Natural killer cell (primary cell): ENCODE data around the gene SLC1A2. TPM values are rescaled to one million over a fixed set of nuclear protein-coding genes. Genes with fewer than 3 reads are reported as not detected.

Experiments used
- ATAC-seq, 3 donors: fragments of 150-1000 bp in 2 of 3; fragments of 200-7000 bp in 1 of 3; cut with Tn5 transposase; 1 replicate in 1 of 3; 2 replicates in 2 of 3; pipeline ENCODE4 v1.10.0; 2021; ENCODE audit warnings: mild to moderate bottlenecking in 2 of 3, moderate library complexity in 2 of 3
- DNase-seq, 2 donors: peaks; one replicate each; pipeline versions ENCODE4 v3.0.0 to v3.0.0-alpha.2; 2013 to 2021; ENCODE audit warnings: mixed read lengths in 1 of 2
- H3K27ac ChIP-seq: one replicate; pipeline ENCODE4 v1.5.1; 2013; ENCODE audit warnings: mild to moderate bottlenecking, low read length
- H3K27me3 ChIP-seq: one replicate; pipeline ENCODE4 v1.6.1; 2013; ENCODE audit warnings: low read length; ENCODE audit not compliant: control insufficient read depth, insufficient read depth
- H3K36me3 ChIP-seq: one replicate; pipeline ENCODE4 v1.6.1; 2013; ENCODE audit warnings: low read length; ENCODE audit not compliant: control insufficient read depth, insufficient read depth
- H3K4me1 ChIP-seq: one replicate; pipeline ENCODE4 v1.6.1; 2013; ENCODE audit warnings: low read length; ENCODE audit not compliant: control insufficient read depth, insufficient read depth
- H3K4me3 ChIP-seq: one replicate; pipeline ENCODE4 v1.5.1; 2013; ENCODE audit warnings: low read length
- H3K9me3 ChIP-seq: one replicate; pipeline ENCODE4 v1.6.1; 2013; ENCODE audit warnings: low read length; ENCODE audit not compliant: control insufficient read depth, insufficient read depth
- H3K27ac Mint-ChIP-seq, 2 donors: one replicate each; pipeline ENCODE4 v1.8.0; 2022; ENCODE audit warnings: mild to moderate bottlenecking in 2 of 2, mixed read lengths in 2 of 2, moderate library complexity in 1 of 2
- H3K27me3 Mint-ChIP-seq, 2 donors: one replicate each; pipeline ENCODE4 v1.8.0; 2022; ENCODE audit warnings: low read depth in 2 of 2, mixed read lengths in 2 of 2
- H3K36me3 Mint-ChIP-seq: one replicate; pipeline ENCODE4 v1.8.0; 2022; ENCODE audit warnings: mixed read lengths
- H3K4me1 Mint-ChIP-seq, 2 donors: one replicate each; pipeline ENCODE4 v1.8.0; 2022; ENCODE audit warnings: mixed read lengths in 2 of 2
- H3K4me3 Mint-ChIP-seq: one replicate; pipeline ENCODE4 v1.8.0; 2022; ENCODE audit warnings: mild to moderate bottlenecking, moderate library complexity, mixed read lengths
- H3K9me3 Mint-ChIP-seq, 2 donors: one replicate each; pipeline ENCODE4 v1.8.0; 2022; ENCODE audit warnings: mixed read lengths in 2 of 2
- CTCF ChIP-seq: fragments of 200-600 bp; IDR thresholded peaks from one replicate; pipeline ENCODE4 v1.8.0; 2022; ENCODE audit warnings: antibody characterized with exemption
- WGBS: methylation state at CpG from one replicate; pipeline ENCODE4 v1.1.7; 2013; ENCODE audit warnings: missing lambda C conversion rate; ENCODE audit not compliant: insufficient coverage; 5-methylcytosine and 5-hydroxymethylcytosine counted together
- intact Hi-C: fragments of 100-400 bp; cut with micrococcal nuclease; formaldehyde crosslinking; loops from one replicate; pipeline ENCODE4 v1.14.2; 2022
- total RNA-seq, 4 donors: library from RNA; stranded (reverse); fragments of 120-200 nt in 1 of 4; gene quantifications; one replicate each; pipeline versions ENCODE4 v1.2.3 to v1.2.4, GENCODE V29; 2013 to 2022

Gene SLC1A2
- total RNA-seq, 3 donors from 2014 or later (not counting 1 experiment from before 2014, with no cell fraction given), result 0.02 TPM; not detected in 2

- no peak for TF ChIP-seq CTCF
- no peaks in the 10 kb centered on the region for H3K9me3 Mint-ChIP-seq
- intact Hi-C loops, result no loop called here
- H3K4me3 ChIP-seq, result no peak overlapping the region
- no peak overlapping the region for H3K27ac ChIP-seq
- WGBS, result no CpG with 5 or more reads among the region's 1 CpG
- H3K36me3 Mint-ChIP-seq, result peaks cover 14% of the 10 kb centered on the region
- no peaks in the 10 kb centered on the region for H3K27me3 Mint-ChIP-seq
- no peaks in the 10 kb centered on the region for H3K27me3 ChIP-seq
- H3K4me1 Mint-ChIP-seq, result peaks cover 0 to 10% of the 10 kb centered on the region in 2 donors
- peaks cover 90% of the 10 kb centered on the region for H3K36me3 ChIP-seq
- H3K4me3 Mint-ChIP-seq, result no peak overlapping the region
- no peak overlapping the region for H3K27ac Mint-ChIP-seq
- ATAC-seq (no peak), DNase-seq (no peak)
- peaks cover 3% of the 10 kb centered on the region for H3K4me1 ChIP-seq
- no peaks in the 10 kb centered on the region for H3K9me3 ChIP-seq
These were observed 195.4 kb downstream of the SLC1A2 start for GRCh38 chr11:35223991-35224390.

- H3K4me3 Mint-ChIP-seq, result no peak overlapping the region
- ATAC-seq, result no peak
- peaks cover 14% of the 10 kb centered on the region for H3K36me3 Mint-ChIP-seq
- peaks cover 92% of the 10 kb centered on the region for H3K36me3 ChIP-seq
- H3K4me1 Mint-ChIP-seq, result peaks cover 0 to 10% of the 10 kb centered on the region in 2 donors
- H3K27me3 Mint-ChIP-seq, result no peaks in the 10 kb centered on the region
- H3K27ac Mint-ChIP-seq, result no peak overlapping the region
- no peaks in the 10 kb centered on the region for H3K9me3 Mint-ChIP-seq
- no peak overlapping the region for H3K4me3 ChIP-seq
- no peaks in the 10 kb centered on the region for H3K9me3 ChIP-seq
- no peak overlapping the region for H3K27ac ChIP-seq
- H3K27me3 ChIP-seq, result no peaks in the 10 kb centered on the region
- TF ChIP-seq CTCF, result no peak
- intact Hi-C loops, result no loop called here
- 99% methylated on average over 9 of the region's 9 CpGs for WGBS
- no peak for DNase-seq
- peaks cover 3% of the 10 kb centered on the region for H3K4me1 ChIP-seq
These were observed 196.0 kb downstream of the SLC1A2 start for GRCh38 chr11:35223371-35223796.

GRCh38 chr11:35218956-35219355 is 200.4 kb downstream of the SLC1A2 start:
- Mint-ChIP-seq H3K27ac (peak overlapping the region in 1 of 2 donors; percentile 57), H3K4me3 (no peak overlapping the region), H3K36me3 (peaks cover 14% of the 10 kb centered on the region), H3K4me1 (peaks cover 24 to 33% of the 10 kb centered on the region in 2 donors), H3K27me3 (no peaks in the 10 kb centered on the region), H3K9me3 (no peaks in the 10 kb centered on the region)
- H3K4me1 ChIP-seq, result peaks cover 20% of the 10 kb centered on the region
- no peak for TF ChIP-seq CTCF
- DNase-seq (no peak), ATAC-seq (no peak)
- H3K27ac ChIP-seq, result no peak overlapping the region
- no peaks in the 10 kb centered on the region for H3K27me3 ChIP-seq
- H3K9me3 ChIP-seq, result no peaks in the 10 kb centered on the region
- WGBS, result 100% methylated on average over 1 of the region's 1 CpG
- peaks cover 87% of the 10 kb centered on the region for H3K36me3 ChIP-seq
- no peak overlapping the region for H3K4me3 ChIP-seq
- intact Hi-C loops, result no loop called here
